IMR-90 (cell line): ENCODE data around the gene ATP1B1. TPM values are rescaled to one million over a fixed set of nuclear protein-coding genes. Genes with fewer than 3 reads are reported as not detected.
A peak's percentile ranks its signal among the peaks of the same experiment; 100 is the strongest.

Experiments used
- ATAC-seq: fragments of 200-7000 bp; cut with Tn5 transposase; 2 replicates; pipeline ENCODE4 v1.9.1; 2020; ENCODE audit warnings: low read depth, mild to moderate bottlenecking, moderate library complexity
- BruUV-seq: library from RNA; stranded (reverse); fragments of 400-500 nt; replicated peaks from 2 replicates; lab custom pipeline; 2021; lab: Mats Ljungman, UMichigan
- CTCF ChIA-PET: fragments of 300-600 bp; formaldehyde crosslinking; extraction: SDS; loops from one replicate; lab custom pipeline; 2021; ENCODE audit warnings: antibody characterized with exemption; lab: Yijun Ruan, JAX
- POLR2A ChIA-PET: fragments of 300-600 bp; sonication (Branson Sonifier 250); formaldehyde crosslinking; loops from one replicate; lab custom pipeline; 2022; ENCODE audit warnings: antibody characterized with exemption; ENCODE audit not compliant: unreplicated experiment; lab: Charles Lee
- DNase-seq: peaks from one replicate; pipeline ENCODE4 v3.0.0; 2013
- H2AFZ ChIP-seq: replicated peaks from 2 replicates; pipeline ENCODE3; 2013; ENCODE audit warnings: low read length, mild to moderate bottlenecking; ENCODE audit not compliant: poor library complexity
- H2AK5ac ChIP-seq: 2 replicates; pipeline ENCODE4 v1.6.1; 2013; ENCODE audit warnings: low read depth, low read length, inconsistent platforms
- H2AK9ac ChIP-seq: replicated peaks from 2 replicates; pipeline ENCODE3; 2013; ENCODE audit warnings: mild to moderate bottlenecking, low read depth, low read length, moderate library complexity; ENCODE audit not compliant: poor library complexity
- H2BK120ac ChIP-seq: 2 replicates; pipeline ENCODE4 v1.6.1; 2013; ENCODE audit warnings: low read depth, low read length, inconsistent platforms
- H2BK15ac ChIP-seq: 3 replicates; pipeline ENCODE4 v1.6.1; 2013; ENCODE audit warnings: low read depth, low read length, inconsistent platforms
- H2BK20ac ChIP-seq: 2 replicates; pipeline ENCODE4 v1.6.1; 2013; ENCODE audit warnings: low read depth, mild to moderate bottlenecking, inconsistent platforms, low read length, moderate library complexity
- H2BK5ac ChIP-seq: 2 replicates; pipeline ENCODE4 v1.6.1; 2013; ENCODE audit warnings: mild to moderate bottlenecking, low read depth, low read length, inconsistent platforms; ENCODE audit not compliant: poor library complexity, severe bottlenecking
- H3K14ac ChIP-seq: replicated peaks from 2 replicates; pipeline ENCODE4 v1.6.1; 2013; ENCODE audit warnings: low read depth, low read length, inconsistent platforms
- H3K18ac ChIP-seq: 2 replicates; pipeline ENCODE4 v1.6.1; 2013; ENCODE audit warnings: low read depth, low read length, control low read depth
- H3K23ac ChIP-seq: 2 replicates; pipeline ENCODE4 v1.6.1; 2013; ENCODE audit warnings: low read depth, low read length, inconsistent platforms
- H3K27ac ChIP-seq: 2 replicates; pipeline ENCODE4 v1.5.1; 2013; ENCODE audit warnings: mild to moderate bottlenecking, control low read depth, low read length; ENCODE audit not compliant: insufficient read depth
- H3K27me3 ChIP-seq: 2 replicates; pipeline ENCODE4 v1.6.1; 2013; ENCODE audit warnings: low read length; ENCODE audit not compliant: control insufficient read depth, insufficient read depth
- H3K36me3 ChIP-seq: 2 replicates; pipeline ENCODE4 v1.6.1; 2013; ENCODE audit warnings: low read length, mixed read lengths; ENCODE audit not compliant: control insufficient read depth, insufficient read depth
- H3K4ac ChIP-seq: 2 replicates; pipeline ENCODE4 v1.6.1; 2013; ENCODE audit warnings: low read depth, low read length, inconsistent platforms
- H3K4me1 ChIP-seq: 2 replicates; pipeline ENCODE4 v1.6.1; 2013; ENCODE audit warnings: low read length, mixed read lengths; ENCODE audit not compliant: control insufficient read depth, insufficient read depth
- H3K4me2 ChIP-seq: 2 replicates; pipeline ENCODE4 v1.6.1; 2013; ENCODE audit warnings: low read depth, mild to moderate bottlenecking, control low read depth, low read length, moderate library complexity
- H3K4me3 ChIP-seq: 2 replicates; pipeline ENCODE4 v1.5.1; 2013; ENCODE audit warnings: low read depth, mild to moderate bottlenecking, control low read depth, low read length, moderate library complexity; ENCODE audit not compliant: insufficient read depth
- H3K56ac ChIP-seq: 2 replicates; pipeline ENCODE4 v1.6.1; 2013; ENCODE audit warnings: low read length, inconsistent platforms; ENCODE audit not compliant: insufficient read depth; ENCODE audit errors: extremely low read depth
- H3K79me1 ChIP-seq, 2 experiments: 2 replicates each; pipeline ENCODE4 v1.6.1; 2013; ENCODE audit warnings: low read length in 2 of 2, inconsistent platforms in 1 of 2, low read depth in 1 of 2
- H3K9ac ChIP-seq: 2 replicates; pipeline ENCODE4 v1.6.1; 2013; ENCODE audit warnings: low read depth, low read length, control low read depth
- H3K9me1 ChIP-seq: 2 replicates; pipeline ENCODE4 v1.6.1; 2013; ENCODE audit warnings: low read length, inconsistent platforms; ENCODE audit not compliant: insufficient read depth
- H3K9me3 ChIP-seq: 2 replicates; pipeline ENCODE4 v1.6.1; 2013; ENCODE audit warnings: low read length; ENCODE audit not compliant: control insufficient read depth, insufficient read depth
- H4K20me1 ChIP-seq: 2 replicates; pipeline ENCODE4 v1.6.1; 2013; ENCODE audit warnings: low read length, inconsistent platforms; ENCODE audit not compliant: insufficient read depth
- H4K5ac ChIP-seq: 2 replicates; pipeline ENCODE4 v1.6.1; 2013; ENCODE audit warnings: mild to moderate bottlenecking, low read depth, low read length, control low read depth
- H4K8ac ChIP-seq, 2 experiments: 2 replicates each; pipeline ENCODE4 v1.6.1; 2013; ENCODE audit warnings: low read depth in 2 of 2, low read length in 2 of 2, control low read depth in 1 of 2, inconsistent platforms in 1 of 2
- H4K91ac ChIP-seq: 2 replicates; pipeline ENCODE4 v1.6.1; 2013; ENCODE audit warnings: low read depth, low read length, inconsistent platforms; ENCODE audit not compliant: insufficient read depth
- MXI1 ChIP-seq: IDR thresholded peaks from 2 replicates; pipeline ENCODE4 v1.6.1; 2012; ENCODE audit warnings: low read depth, mild to moderate bottlenecking, low read length, moderate library complexity, borderline replicate concordance
- WGBS, 2 experiments: methylation state at CpG; one replicate each; pipeline versions ENCODE4 v1.1.5 to v1.1.7; 2013; ENCODE audit warnings: missing lambda C conversion rate in 2 of 2; ENCODE audit not compliant: insufficient read length in 1 of 2; ENCODE audit errors: extremely low coverage in 2 of 2; 5-methylcytosine and 5-hydroxymethylcytosine counted together
- dilution Hi-C: fragments of 300-500 bp; cut with HindIII; formaldehyde crosslinking; loops from one replicate; pipeline ENCODE4 v1.14.3; 2018; ENCODE audit warnings: low sequenced_read_pairs; ENCODE audit not compliant: unreplicated experiment
- in situ Hi-C: fragments of 300-500 bp; cut with MboI; formaldehyde crosslinking; loops from 3 replicates; pipeline ENCODE4 v1.14.3; 2019; ENCODE audit warnings: low sequenced_read_pairs, inconsistent platforms, mixed read lengths
- intact Hi-C: fragments of 100-400 bp; cut with micrococcal nuclease; formaldehyde crosslinking; loops from 2 replicates; pipeline ENCODE4 v1.10.0; 2022
- polyA plus RNA-seq, 3 experiments: library from polyadenylated mRNA; depleted of rRNA; stranded (reverse); fragments of >200 nt; gene quantifications; 2 replicates each; pipeline ENCODE4 v1.2.3, GENCODE V29; 2012; ENCODE audit warnings: low replicate concordance in 1 of 3
- total RNA-seq: library from RNA; depleted of rRNA; stranded (reverse); fragments of >200 nt; gene quantifications from 2 replicates; pipeline ENCODE4 v1.2.3, GENCODE V29; 2012
- TF ChIP-seq, protein P1 (sequence below): fragments of 150-350 bp; IDR thresholded peaks from 2 replicates; pipeline ENCODE4 v1.6.1; 2017; ENCODE audit warnings: mild to moderate bottlenecking, antibody characterized with exemption, low read length, low read depth

Gene ATP1B1
- total and polyA plus RNA-seq, 2 of the 4 experiments (the other 2 are of a cell fraction) = 14.5 to 22.1 TPM

DNA sequence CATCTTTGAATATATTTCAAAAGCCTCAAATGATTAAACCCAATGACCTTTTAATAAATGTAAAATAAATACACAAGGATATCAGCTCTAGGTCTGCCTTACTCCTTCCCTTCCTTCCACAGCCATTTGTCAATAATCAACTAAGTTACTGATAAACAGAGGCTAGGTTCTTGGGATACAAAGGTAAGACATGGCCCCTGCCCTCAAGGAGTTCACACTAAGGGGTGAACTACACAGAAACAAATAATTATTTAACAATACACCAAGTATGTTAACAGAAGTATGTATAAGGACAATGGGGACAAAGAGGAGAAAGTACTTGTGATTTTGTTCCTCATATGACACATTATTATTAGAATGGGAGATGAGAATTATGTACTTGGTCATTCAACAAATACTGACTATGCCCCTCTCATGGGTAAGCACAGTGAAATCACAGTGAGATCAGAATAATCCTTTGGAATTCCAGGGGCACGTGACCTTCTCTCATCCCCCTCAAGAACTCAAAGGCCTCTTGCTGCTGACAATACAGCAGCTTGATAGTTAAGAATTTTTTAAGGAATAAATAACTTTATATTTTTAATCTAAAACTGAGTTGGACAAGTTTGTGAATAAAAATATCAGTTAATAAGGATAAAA, 40.2 kb downstream of the ATP1B1 start:
- Histone ChIP-seq H3K4me1 (no peaks in the 10 kb centered on the region), H3K9me3 (no peaks in the 10 kb centered on the region), H3K23ac (no peak overlapping the region), H3K56ac (no peak overlapping the region), H4K20me1 (no peaks in the 10 kb centered on the region), H4K5ac (no peak overlapping the region), H3K18ac (no peak overlapping the region), H2AK9ac (no peak overlapping the region), H3K36me3 (no peaks in the 10 kb centered on the region), H3K4me3 (no peak overlapping the region), H3K4me2 (no peak overlapping the region), H2BK120ac (no peak overlapping the region), H2BK5ac (no peak overlapping the region), H4K91ac (no peak overlapping the region), H2AFZ (no peak overlapping the region), H3K4ac (no peak overlapping the region), H2BK15ac (no peak overlapping the region), H3K79me1 (no peaks in the 10 kb centered on the region), H3K9me1 (no peaks in the 10 kb centered on the region), H3K9ac (no peak overlapping the region), H3K27me3 (no peaks in the 10 kb centered on the region), H3K14ac (no peak overlapping the region), H3K27ac (no peak overlapping the region), H4K8ac (no peak overlapping the region), H2AK5ac (no peak overlapping the region), H2BK20ac (no peak overlapping the region)
- WGBS, 2 experiments = no CpG with 5 or more reads among the region's 1 CpG
- BruUV-seq = no TSS peak
- POLR2A ChIA-PET = no interaction called here
- dilution Hi-C loops = no loop called here
- intact Hi-C loops = no loop called here
- CTCF ChIA-PET = no interaction called here
- no peak for TF ChIP-seq MXI1
- TF ChIP-seq, protein P1, sequence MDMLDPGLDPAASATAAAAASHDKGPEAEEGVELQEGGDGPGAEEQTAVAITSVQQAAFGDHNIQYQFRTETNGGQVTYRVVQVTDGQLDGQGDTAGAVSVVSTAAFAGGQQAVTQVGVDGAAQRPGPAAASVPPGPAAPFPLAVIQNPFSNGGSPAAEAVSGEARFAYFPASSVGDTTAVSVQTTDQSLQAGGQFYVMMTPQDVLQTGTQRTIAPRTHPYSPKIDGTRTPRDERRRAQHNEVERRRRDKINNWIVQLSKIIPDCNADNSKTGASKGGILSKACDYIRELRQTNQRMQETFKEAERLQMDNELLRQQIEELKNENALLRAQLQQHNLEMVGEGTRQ = 0 out of 2 replicates have a peak, but pooled peaks have one; percentile 5
- ATAC-seq = no peak
- no peak for DNase-seq
- in situ Hi-C loops = no loop called here
